HG02852 (cell line): ENCODE results near the gene DUSP6.
A peak's percentile ranks its signal among the peaks of the same experiment; 100 is the strongest.

Experiments
- ATAC-seq: cut with Tn5 transposase; IDR thresholded peaks from one replicate; pipeline ENCODE4 v1.9.1; 2021; ENCODE audit warnings: mild to moderate bottlenecking, moderate library complexity; ENCODE audit not compliant: unreplicated experiment

Gene DUSP6

GRCh38 chr12:89352492-89353187 is at the start of gene DUSP6:
TSS of gene DUSP6 (minus strand) at chr12:89352501. CDS start at chr12:89352039, 462 bp downstream.
- peak; percentile 44 for ATAC-seq

- no peak for ATAC-seq
Measured at GRCh38 chr12:89401433-89402058, 49.2 kb upstream of the DUSP6 start.

GRCh38 chr12:89400415-89400814 is 48.1 kb upstream of the DUSP6 start:
- no peak for ATAC-seq

GRCh38 chr12:89395712-89396111 is 43.4 kb upstream of the DUSP6 start:
- no peak for ATAC-seq

GRCh38 chr12:89393551-89394121 is 41.3 kb upstream of the DUSP6 start:
- ATAC-seq: no peak

GRCh38 chr12:89392391-89392790 is 40.1 kb upstream of the DUSP6 start:
- ATAC-seq: no peak

- no peak for ATAC-seq
Measured at GRCh38 chr12:89391726-89392336, 39.5 kb upstream of the DUSP6 start.

- ATAC-seq: no peak
Measured at GRCh38 chr12:89390802-89391673, 38.7 kb upstream of the DUSP6 start.

- peak; percentile 49 for ATAC-seq
Measured at GRCh38 chr12:89389755-89390661, 37.7 kb upstream of the DUSP6 start.

- ATAC-seq: no peak
Measured at GRCh38 chr12:89386138-89386537, 33.8 kb upstream of the DUSP6 start.

- no peak for ATAC-seq
Measured at GRCh38 chr12:89384807-89385206, 32.5 kb upstream of the DUSP6 start.

- no peak for ATAC-seq
Measured at GRCh38 chr12:89384050-89384758, 31.9 kb upstream of the DUSP6 start.

GRCh38 chr12:89383235-89384049 is 31.1 kb upstream of the DUSP6 start:
- no peak for ATAC-seq

- ATAC-seq: no peak
Measured at GRCh38 chr12:89382328-89382727, 30.0 kb upstream of the DUSP6 start.

- no peak for ATAC-seq
Measured at GRCh38 chr12:89379839-89380467, 27.7 kb upstream of the DUSP6 start.

GRCh38 chr12:89379148-89379838 is 27.0 kb upstream of the DUSP6 start:
- ATAC-seq: no peak

GRCh38 chr12:89376844-89377243 is 24.5 kb upstream of the DUSP6 start:
- ATAC-seq: no peak
